ENCODE data around the gene CUBN. TPM values are rescaled to one million over a fixed set of nuclear protein-coding genes. Genes with fewer than 3 reads are reported as not detected.

CUBN gene
- total and polyA plus RNA-seq, 10 of the 15 experiments (the other 5 are each of a cell fraction or from before 2014, with no cell fraction given), result under 0.01 to 0.14 (median 0.02) TPM; not detected in 6

GRCh38 chr10:16942381-16943078 lies 187.1 kb downstream of the CUBN start:
- H3K9ac ChIP-seq (ENCODE audit: control insufficient read depth, insufficient read depth, low read length), result no peak overlapping the region
- no peak for FAIRE-seq

GRCh38 chr10:16941870-16942269 lies 187.7 kb downstream of the CUBN start:
- H4K20me1 ChIP-seq (ENCODE audit: control insufficient read depth, insufficient read depth), result no peaks in the 10 kb centered on the region
- H3K4me1 ChIP-seq (ENCODE audit: control insufficient read depth, insufficient read depth, low read length), result no peaks in the 10 kb centered on the region
- no peak overlapping the region for H3K9ac ChIP-seq (ENCODE audit: control insufficient read depth, insufficient read depth, low read length)
- in situ Hi-C loops (cut with MboI), result no loop called here
- no peaks in the 10 kb centered on the region for H3K36me3 ChIP-seq (ENCODE audit: control insufficient read depth in 2 of 2, insufficient read depth in 2 of 2, low read length in 1 of 2)
- no peaks in the 10 kb centered on the region for H3K27me3 ChIP-seq (replicated peaks in 1 of 2; ENCODE audit: control insufficient read depth in 2 of 2, insufficient read depth in 2 of 2, low read length in 1 of 2)
- WGBS (ENCODE audit: insufficient coverage, insufficient replicate concordance, low lambda C conversion rate, missing lambda C conversion rate), result 30% methylated on average over 4 of the region's 4 CpGs
- ATAC-seq (no peak), FAIRE-seq (no peak), DNase-seq (ENCODE audit: low read depth, low spot score) (no peak)
- H3K9me3 ChIP-seq (replicated peaks; ENCODE audit: control insufficient read depth, insufficient read depth, low read length), result no peaks in the 10 kb centered on the region
- no TSS peak for BruUV-seq (replicated peaks)
- intact Hi-C loops (cut with micrococcal nuclease; ENCODE audit: unreplicated experiment), result no loop called here
- POLR2A ChIA-PET, result no interaction called here
- no peak overlapping the region for H3K4me3 ChIP-seq
- H3K79me2 ChIP-seq (ENCODE audit: control insufficient read depth, insufficient read depth, low read length), result no peaks in the 10 kb centered on the region
- SMC1A ChIA-PET (ENCODE audit: uncharacterized antibody, unreplicated experiment), result interaction anchor here (0.9 kb wide), 1 partner anchor 20 kb away, joined by 3 read pairs; no protein-coding TSS in a partner anchor
- no peak overlapping the region for H3K27ac ChIP-seq (ENCODE audit: control insufficient read depth, insufficient read depth)
- H2AFZ ChIP-seq (ENCODE audit: control insufficient read depth, low read depth, low read length), result no peak overlapping the region
- H3K4me2 ChIP-seq (ENCODE audit: control insufficient read depth, insufficient read depth), result no peak overlapping the region
- RAD21 ChIA-PET (ENCODE audit: unreplicated experiment), result no interaction called here
- CTCF ChIA-PET, result no interaction called here
- no peak for TF ChIP-seq MYB (IDR thresholded peaks at IDR 0.05; ENCODE audit: borderline replicate concordance, low read depth, low read length)
- no peak for TF ChIP-seq PKNOX1 (IDR thresholded peaks at IDR 0.05)
- TF ChIP-seq SKIL (IDR thresholded peaks at IDR 0.05; ENCODE audit: low read depth, poor library complexity, severe bottlenecking), result no peak

More at GRCh38 chr10:16942381-16943078, 187.1 kb downstream of the CUBN start:
- no peaks in the 10 kb centered on the region for H3K9me3 ChIP-seq (replicated peaks; ENCODE audit: control insufficient read depth, insufficient read depth, low read length)
- no peaks in the 10 kb centered on the region for H3K27me3 ChIP-seq (replicated peaks in 1 of 2; ENCODE audit: control insufficient read depth in 2 of 2, insufficient read depth in 2 of 2, low read length in 1 of 2)
- 13% methylated on average over 4 of the region's 4 CpGs for WGBS (ENCODE audit: insufficient coverage, insufficient replicate concordance, low lambda C conversion rate, missing lambda C conversion rate)
- DNase-seq (ENCODE audit: low read depth, low spot score) (no peak), ATAC-seq (no peak)
- ChIA-PET CTCF (no interaction called here), POLR2A (interaction anchor here (0.6 kb wide), 1 partner anchor 424 kb away, joined by 8 read pairs; no protein-coding TSS in a partner anchor), RAD21 (ENCODE audit: unreplicated experiment) (no interaction called here), SMC1A (ENCODE audit: uncharacterized antibody, unreplicated experiment) (no interaction called here)
- TF ChIP-seq RELB (IDR thresholded peaks at IDR 0.05; ENCODE audit: low read depth), result no peak
- H3K4me2 ChIP-seq (ENCODE audit: control insufficient read depth, insufficient read depth), result no peak overlapping the region
- H3K27ac ChIP-seq (ENCODE audit: control insufficient read depth, insufficient read depth), result no peak overlapping the region
- H3K79me2 ChIP-seq (ENCODE audit: control insufficient read depth, insufficient read depth, low read length), result no peaks in the 10 kb centered on the region
- no peak overlapping the region for H2AFZ ChIP-seq (ENCODE audit: control insufficient read depth, low read depth, low read length)
- in situ Hi-C loops (cut with MboI), result no loop called here
- no peak overlapping the region for H3K4me3 ChIP-seq
- no peaks in the 10 kb centered on the region for H3K36me3 ChIP-seq (ENCODE audit: control insufficient read depth in 2 of 2, insufficient read depth in 2 of 2, low read length in 1 of 2)
- H4K20me1 ChIP-seq (ENCODE audit: control insufficient read depth, insufficient read depth), result no peaks in the 10 kb centered on the region
- no TSS peak for BruUV-seq (replicated peaks)
- no peaks in the 10 kb centered on the region for H3K4me1 ChIP-seq (ENCODE audit: control insufficient read depth, insufficient read depth, low read length)
- intact Hi-C loops (cut with micrococcal nuclease; ENCODE audit: unreplicated experiment), result no loop called here

Data from GM12878 (cell line).